ENCODE measurements around the gene SLC25A21.

- no peak for TF ChIP-seq POLR2AphosphoS2 (conservative IDR thresholded peaks at IDR 0.05; ENCODE audit: low read length)
- no peak for TF ChIP-seq CTCF (IDR thresholded peaks at IDR 0.05)
- no peak for TF ChIP-seq EP300 (IDR thresholded peaks at IDR 0.05)
These were observed 311.6 kb downstream of the SLC25A21 start for GRCh38 chr14:36860831-36861230.
